ENCODE data around the gene NEU1.
A peak's percentile ranks its signal among the peaks of the same experiment; 100 is the strongest.
"Not testable (repeated sequence)": the region's sequence is repeated elsewhere in the genome, so short reads cannot be mapped to it uniquely, and the experiment has no call there.

The NEU1 gene

GRCh38 chr6:31837369-31838113, 25.1 kb downstream of the NEU1 start:
- DNase-seq, result no peak

- DNase-seq, result no peak
Measured at GRCh38 chr6:31836474-31837368, 25.9 kb downstream of the NEU1 start.

- peak; percentile 22 for DNase-seq
Measured at GRCh38 chr6:31836047-31836473, 26.6 kb downstream of the NEU1 start.

GRCh38 chr6:31834367-31835250, 28.0 kb downstream of the NEU1 start:
- DNase-seq, result peak; percentile 87

- no peak for DNase-seq
Measured at GRCh38 chr6:31831350-31832215, 31.0 kb downstream of the NEU1 start.

GRCh38 chr6:31830886-31831335, 31.7 kb downstream of the NEU1 start:
- no peak for DNase-seq

GRCh38 chr6:31829633-31830283, 32.9 kb downstream of the NEU1 start:
- peak; percentile 72 for DNase-seq

GRCh38 chr6:31827286-31828079, 35.1 kb downstream of the NEU1 start, which contains the start of gene HSPA1B:
Gene HSPA1B, plus strand, starts transcription at chr6:31827738. Its CDS starts 213 bp downstream, at chr6:31827951.
- DNase-seq, result peak; percentile 95

- no peak for DNase-seq
Measured at GRCh38 chr6:31826793-31827285, 35.8 kb downstream of the NEU1 start.

GRCh38 chr6:31825553-31825952, 37.1 kb downstream of the NEU1 start:
- no peak for DNase-seq

GRCh38 chr6:31823592-31824196, 38.9 kb downstream of the NEU1 start:
- DNase-seq, result not testable (repeated sequence)

GRCh38 chr6:31822036-31822821, 40.4 kb downstream of the NEU1 start:
- peak; percentile 42 for DNase-seq

- DNase-seq, result peak; percentile 42
Measured at GRCh38 chr6:31821301-31822035, 41.2 kb downstream of the NEU1 start.

- not testable (repeated sequence) for DNase-seq
Measured at GRCh38 chr6:31820399-31820798, 42.2 kb downstream of the NEU1 start.

GRCh38 chr6:31819871-31820299, 42.7 kb downstream of the NEU1 start:
- no peak for DNase-seq

- not testable (repeated sequence) for DNase-seq
Measured at GRCh38 chr6:31817929-31818511, 44.6 kb downstream of the NEU1 start.

GRCh38 chr6:31817133-31817928, 45.3 kb downstream of the NEU1 start:
- not testable (repeated sequence) for DNase-seq

Measured in NCI-H1092 treated with DMSO at 0.1 percent for 48 hours (cell line).